Activated naive CD4-positive, alpha-beta T cell treated with anti-CD3 and anti-CD28 coated beads, Interleukin-2, amount 50 U/mL, for 72 hours (primary cell): ENCODE results near the gene SBNO2. TPM values are rescaled to one million over a fixed set of nuclear protein-coding genes. Genes with fewer than 3 reads are reported as not detected.

Experiments
- ATAC-seq, 2 donors: fragments of 150-1000 bp; cut with Tn5 transposase; 2 replicates each; pipeline ENCODE4 v1.10.0; 2021; ENCODE audit warnings: mild to moderate bottlenecking in 2 of 2, moderate library complexity in 2 of 2
- DNase-seq, 2 donors: peaks; one replicate each; pipeline ENCODE4 v3.0.0; 2021 to 2022; ENCODE audit warnings: low spot score in 2 of 2
- H3K27ac Mint-ChIP-seq, 2 donors: one replicate each; pipeline ENCODE4 v1.8.0; 2022; ENCODE audit warnings: mild to moderate bottlenecking in 2 of 2, mixed read lengths in 2 of 2
- H3K36me3 Mint-ChIP-seq, 2 donors: one replicate each; pipeline ENCODE4 v1.8.0; 2022; ENCODE audit warnings: mixed read lengths in 2 of 2
- H3K9me3 Mint-ChIP-seq, 2 donors: one replicate each; pipeline ENCODE4 v1.8.0; 2022; ENCODE audit warnings: mixed read lengths in 2 of 2
- total RNA-seq, 2 donors: library from RNA; stranded (reverse); gene quantifications; one replicate each; pipeline ENCODE4 v1.2.3, GENCODE V29; 2022

Gene SBNO2
- total RNA-seq, 2 donors from 2014 or later = 113 to 144 TPM

GRCh38 chr19:1073063-1073955 lies 100.8 kb downstream of the SBNO2 start:
- H3K27ac Mint-ChIP-seq = no peak overlapping the region
- no peak for DNase-seq
- no peaks in the 10 kb centered on the region for H3K9me3 Mint-ChIP-seq
- no peak for ATAC-seq
- peaks cover 39 to 52% of the 10 kb centered on the region in 2 donors for H3K36me3 Mint-ChIP-seq

- DNase-seq = no peak
- no peaks in the 10 kb centered on the region for H3K9me3 Mint-ChIP-seq
- no peak for ATAC-seq
- H3K27ac Mint-ChIP-seq = peak overlapping the region; percentile 51 to 75
- peaks cover 39 to 44% of the 10 kb centered on the region in 2 donors for H3K36me3 Mint-ChIP-seq
Observed at GRCh38 chr19:1072371-1073015, 101.6 kb downstream of the SBNO2 start.

DNA sequence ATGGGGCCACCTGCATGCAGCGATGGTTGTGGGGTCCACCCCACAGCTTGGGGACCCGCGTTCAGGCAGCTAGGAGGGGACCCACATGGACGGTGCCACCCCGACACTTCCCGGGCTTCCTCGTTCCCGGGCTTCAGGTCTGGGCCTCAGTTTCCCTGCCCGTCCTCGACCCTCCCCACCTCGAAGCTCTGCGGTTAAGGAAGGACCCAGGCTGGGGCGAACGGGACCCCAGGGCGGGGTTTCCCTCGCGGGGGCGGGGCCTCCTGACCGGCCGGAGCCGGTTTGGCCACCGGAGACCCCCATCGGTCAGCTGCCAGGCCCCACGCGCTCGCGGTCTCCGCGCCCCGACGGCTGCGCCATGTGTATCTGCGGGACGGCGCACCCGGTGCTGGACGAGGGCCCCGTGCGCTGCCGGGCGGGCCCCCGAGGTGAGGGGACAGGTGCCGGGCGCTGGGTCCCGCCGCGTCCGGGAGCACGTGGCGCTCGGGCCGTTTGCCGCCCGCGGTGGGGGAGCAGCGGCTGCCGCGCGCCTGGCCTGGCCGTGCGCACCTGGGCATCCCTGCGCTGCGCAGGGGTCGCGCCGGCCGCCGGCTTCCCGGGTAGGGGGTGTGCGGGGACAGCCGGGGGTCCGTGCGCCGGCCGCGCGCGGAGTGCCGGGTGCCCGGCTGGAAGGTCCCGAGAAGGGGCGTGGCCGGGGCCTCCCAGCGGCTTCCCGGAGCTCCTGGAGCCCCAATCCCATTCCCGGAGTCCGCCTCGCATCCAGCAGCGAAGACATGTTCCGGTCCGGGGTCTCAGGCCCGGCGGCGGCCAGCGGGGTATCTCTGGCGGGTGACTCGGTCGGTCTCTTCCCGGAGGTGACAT lies 102.9 kb downstream of the SBNO2 start:
- Mint-ChIP-seq H3K36me3 (peaks cover 33 to 35% of the 10 kb centered on the region in 2 donors), H3K9me3 (no peaks in the 10 kb centered on the region), H3K27ac (peak overlapping the region; percentile 44 to 75)
- DNase-seq (no peak), ATAC-seq (no peak)

DNA sequence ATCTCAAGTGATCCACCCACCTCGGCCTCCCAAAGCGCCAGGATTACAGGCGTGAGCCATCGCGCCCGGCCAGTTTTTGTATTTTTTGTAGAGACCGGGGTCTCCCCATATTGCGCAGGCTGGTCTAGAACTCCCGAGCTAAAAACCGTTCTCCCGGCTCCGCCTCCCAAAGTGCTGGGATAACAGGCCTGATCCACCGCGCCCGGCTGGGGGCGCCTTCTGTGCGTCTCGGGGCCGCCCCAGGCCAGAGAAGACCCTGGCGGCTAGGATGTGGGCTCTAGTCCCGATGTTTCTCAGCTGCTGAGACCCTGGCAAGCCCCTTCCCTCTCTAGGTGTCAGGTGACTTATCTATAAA lies 103.5 kb downstream of the SBNO2 start:
- Mint-ChIP-seq H3K36me3 (peaks cover 27 to 29% of the 10 kb centered on the region in 2 donors), H3K9me3 (no peaks in the 10 kb centered on the region), H3K27ac (no peak overlapping the region)
- DNase-seq (no peak), ATAC-seq (no peak)

GRCh38 chr19:1069009-1069779 lies 104.9 kb downstream of the SBNO2 start:
- no peaks in the 10 kb centered on the region for H3K9me3 Mint-ChIP-seq
- H3K36me3 Mint-ChIP-seq = peaks cover 25% of the 10 kb centered on the region in 2 donors
- H3K27ac Mint-ChIP-seq = peak overlapping the region; percentile 95

GRCh38 chr19:1068009-1069001 lies 105.8 kb downstream of the SBNO2 start:
- Mint-ChIP-seq H3K9me3 (no peaks in the 10 kb centered on the region), H3K27ac (peak overlapping the region; percentile 95), H3K36me3 (peaks cover 25% of the 10 kb centered on the region in 2 donors)
- DNase-seq = peak in 1 of 2 donors; percentile 77
- peak in 1 of 2 donors; percentile 17 for ATAC-seq

More at GRCh38 chr19:1069009-1069779, 104.9 kb downstream of the SBNO2 start:
- DNase-seq = peak in 1 of 2 donors; percentile 83
- ATAC-seq = peak in 1 of 2 donors; percentile 65

GRCh38 chr19:1067341-1067957 lies 106.6 kb downstream of the SBNO2 start:
- Mint-ChIP-seq H3K9me3 (no peaks in the 10 kb centered on the region), H3K27ac (peak overlapping the region; percentile 65 to 95), H3K36me3 (peaks cover 22 to 23% of the 10 kb centered on the region in 2 donors)
- peak; percentile 39 to 51 for ATAC-seq
- no peak for DNase-seq

DNA sequence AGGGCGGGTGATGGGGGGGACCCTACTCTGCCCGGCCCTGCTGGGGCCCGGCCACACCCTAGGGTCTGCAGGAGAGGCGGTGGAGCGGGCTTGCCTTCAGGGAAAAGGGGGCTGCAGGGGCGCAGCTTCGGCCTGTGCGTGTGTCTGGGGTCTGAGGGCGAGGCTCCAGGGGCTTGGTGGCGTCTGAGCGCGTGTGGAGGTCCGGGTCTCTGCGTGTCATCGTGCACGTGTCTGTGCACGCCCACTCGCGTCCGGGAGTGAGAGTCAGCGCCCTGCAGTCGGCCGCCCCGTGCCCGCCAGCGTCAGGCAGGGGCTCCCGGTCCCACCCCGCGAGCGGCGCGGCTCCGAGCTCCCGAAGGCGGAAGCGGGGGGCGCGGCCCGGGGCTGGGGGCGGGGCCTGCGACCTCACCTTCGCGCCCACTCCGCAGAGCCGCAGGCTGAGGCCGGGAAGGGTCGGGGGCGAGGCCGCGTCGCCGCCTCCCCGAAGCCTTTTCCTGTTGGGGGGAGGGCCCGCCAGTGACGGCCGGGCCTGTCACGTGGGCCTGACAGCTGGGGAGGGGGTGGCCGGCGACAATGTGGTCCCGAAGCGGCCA lies 107.2 kb downstream of the SBNO2 start, which contains the start of gene ARHGAP45:
ARHGAP45 (plus strand) TSS at position 420 of the 593 bp plus-strand sequence. CDS start 239 bp downstream, outside the sequence.
- H3K36me3 Mint-ChIP-seq = peaks cover 16 to 17% of the 10 kb centered on the region in 2 donors
- ATAC-seq (peak; percentile 47 to 71), DNase-seq (peak; percentile 85 to 87)
- no peaks in the 10 kb centered on the region for H3K9me3 Mint-ChIP-seq
- H3K27ac Mint-ChIP-seq = peak within 1 kb of the TSS; percentile 65 to 95

GRCh38 chr19:1066251-1066747 lies 107.8 kb downstream of the SBNO2 start:
- no peak for ATAC-seq
- DNase-seq = no peak
- H3K36me3 Mint-ChIP-seq = peaks cover 13% of the 10 kb centered on the region in 2 donors
- no peaks in the 10 kb centered on the region for H3K9me3 Mint-ChIP-seq
- H3K27ac Mint-ChIP-seq = no peak overlapping the region

- peaks cover 13% of the 10 kb centered on the region in 2 donors for H3K36me3 Mint-ChIP-seq
- DNase-seq (no peak), ATAC-seq (no peak)
- no peak overlapping the region for H3K27ac Mint-ChIP-seq
- no peaks in the 10 kb centered on the region for H3K9me3 Mint-ChIP-seq
Observed at GRCh38 chr19:1065606-1066109, 108.4 kb downstream of the SBNO2 start.

DNA sequence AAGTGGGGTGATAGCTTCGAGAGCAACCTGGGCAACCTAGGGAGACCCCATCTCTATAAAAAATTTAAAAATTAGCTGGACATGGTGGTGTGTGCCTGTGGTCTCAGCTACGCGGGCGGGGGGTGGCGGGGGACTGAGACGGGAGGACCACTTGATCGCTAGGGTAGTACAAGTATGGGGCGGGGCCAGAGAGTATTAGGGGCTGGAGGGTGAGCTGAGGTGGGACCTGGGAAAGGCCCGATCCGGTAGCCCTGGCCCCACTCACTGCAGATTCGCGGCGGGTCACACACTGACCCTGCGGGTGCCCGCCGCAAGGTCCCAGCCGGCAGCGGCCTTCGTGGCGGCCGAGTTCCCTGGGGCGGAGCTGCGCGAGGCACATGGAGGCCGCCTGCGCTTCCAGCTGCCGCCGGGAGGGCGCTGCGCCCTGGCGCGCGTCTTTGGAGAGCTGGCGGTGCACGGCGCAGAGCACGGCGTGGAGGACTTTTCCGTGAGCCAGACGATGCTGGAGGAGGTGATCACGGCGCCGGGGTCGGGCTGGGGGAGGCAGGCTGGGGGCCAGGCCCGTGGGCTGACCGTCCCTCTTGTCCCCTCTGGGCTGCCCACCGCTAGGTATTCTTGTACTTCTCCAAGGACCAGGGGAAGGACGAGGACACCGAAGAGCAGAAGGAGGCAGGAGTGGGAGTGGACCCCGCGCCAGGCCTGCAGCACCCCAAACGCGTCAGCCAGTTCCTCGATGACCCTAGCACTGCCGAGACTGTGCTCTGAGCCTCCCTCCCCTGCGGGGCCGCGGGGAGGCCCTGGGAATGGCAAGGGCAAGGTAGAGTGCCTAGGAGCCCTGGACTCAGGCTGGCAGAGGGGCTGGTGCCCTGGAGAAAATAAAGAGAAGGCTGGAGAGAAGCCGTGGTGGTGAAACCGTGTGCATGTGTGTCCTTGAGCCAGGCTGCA lies 109.1 kb downstream of the SBNO2 start:
- ATAC-seq (peak in 1 of 2 donors; percentile 42), DNase-seq (peak in 1 of 2 donors; percentile 80)
- Mint-ChIP-seq H3K36me3 (peaks cover 13% of the 10 kb centered on the region in 2 donors), H3K27ac (no peak overlapping the region), H3K9me3 (no peaks in the 10 kb centered on the region)

DNA sequence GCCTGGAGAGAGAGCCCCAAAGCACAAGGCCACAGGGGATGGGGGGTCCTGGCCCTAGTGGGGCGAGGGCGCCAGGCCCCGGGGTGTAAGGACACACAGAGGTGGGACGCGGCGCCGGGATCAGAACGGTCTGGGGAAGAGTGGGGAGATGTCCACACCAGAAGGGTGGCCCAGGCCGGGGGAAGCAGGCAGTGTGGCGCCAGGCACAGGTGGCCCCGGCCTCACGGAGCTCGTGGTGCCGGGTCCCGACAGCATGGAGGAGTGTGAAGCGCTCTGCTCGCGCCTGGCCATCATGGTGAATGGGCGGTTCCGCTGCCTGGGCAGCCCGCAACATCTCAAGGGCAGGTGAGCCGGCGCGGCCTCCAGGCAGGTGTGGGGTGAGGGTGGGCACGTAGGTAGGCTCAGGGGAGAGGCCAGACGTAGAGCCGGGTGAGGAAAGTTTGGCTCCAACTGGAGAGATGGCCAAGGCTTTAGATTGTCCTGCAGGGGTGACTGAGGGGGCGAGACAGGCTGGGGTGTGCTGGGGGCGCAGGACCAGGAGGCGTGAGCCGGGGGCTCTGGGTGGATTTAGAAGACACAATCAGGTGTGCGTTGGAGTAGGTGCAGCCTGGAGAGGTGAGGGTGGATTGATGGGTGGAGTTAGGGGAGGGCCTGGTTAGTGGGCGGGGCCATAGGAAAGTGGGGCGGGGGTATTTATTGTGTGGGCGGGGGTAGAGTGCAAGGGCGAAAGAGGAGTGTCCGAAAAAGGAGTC lies 110.0 kb downstream of the SBNO2 start:
- Mint-ChIP-seq H3K27ac (no peak overlapping the region), H3K36me3 (peaks cover 7% of the 10 kb centered on the region in 2 donors), H3K9me3 (no peaks in the 10 kb centered on the region)
- no peak for DNase-seq
- ATAC-seq = no peak
